Measurements from ENCODE around the gene SOHLH1. TPM values are rescaled to one million over a fixed set of nuclear protein-coding genes. Genes with fewer than 3 reads are reported as not detected.

SOHLH1 gene
- total and polyA plus RNA-seq, 2 of the 4 experiments (the other 2 are of a cell fraction), result not detected

GRCh38 chr9:135687216-135687615 lies 12.1 kb downstream of the SOHLH1 start:
- Histone ChIP-seq H2BK20ac (ENCODE audit: low read depth, low read length) (no peak overlapping the region), H2AK5ac (ENCODE audit: low read depth, low read length) (no peak overlapping the region), H4K20me1 (ENCODE audit: insufficient read depth, low read length) (no peaks in the 10 kb centered on the region), H3K4me1 (ENCODE audit: control insufficient read depth, insufficient read depth, low read length) (no peaks in the 10 kb centered on the region), H2BK15ac (ENCODE audit: low read depth, low read length) (no peak overlapping the region), H4K5ac (ENCODE audit: low read depth, low read length) (no peak overlapping the region), H3K18ac (ENCODE audit: low read depth, low read length) (no peak overlapping the region), H2BK5ac (ENCODE audit: low read depth, low read length, poor library complexity, severe bottlenecking) (no peak overlapping the region), H3K4ac (ENCODE audit: low read depth, low read length) (no peak overlapping the region), H3K14ac (replicated peaks; ENCODE audit: low read depth, low read length) (no peak overlapping the region), H4K91ac (ENCODE audit: insufficient read depth, low read depth, low read length) (no peak overlapping the region), H3K9ac (ENCODE audit: low read depth, low read length) (no peak overlapping the region), H3K9me3 (ENCODE audit: control insufficient read depth, insufficient read depth, low read length) (no peaks in the 10 kb centered on the region), H3K79me1 (ENCODE audit: low read depth in 1 of 2, low read length in 2 of 2) (no peaks in the 10 kb centered on the region), H3K56ac (ENCODE audit: extremely low read depth, insufficient read depth, low read length) (no peak overlapping the region), H3K23ac (ENCODE audit: low read depth, low read length) (no peak overlapping the region), H3K9me1 (ENCODE audit: insufficient read depth, low read length) (peaks cover 4% of the 10 kb centered on the region; the same call in 1 of the 2 replicates), H2AK9ac (replicated peaks; ENCODE audit: low read depth, low read length, poor library complexity) (no peak overlapping the region), H3K4me2 (ENCODE audit: low read depth, low read length) (no peak overlapping the region), H3K27me3 (ENCODE audit: control insufficient read depth, insufficient read depth, low read length) (no peaks in the 10 kb centered on the region; the same call in 1 of the 2 replicates), H3K27ac (ENCODE audit: insufficient read depth, low read length) (no peak overlapping the region), H3K36me3 (ENCODE audit: control insufficient read depth, insufficient read depth, low read length) (no peaks in the 10 kb centered on the region), H2AFZ (replicated peaks; ENCODE audit: low read length, poor library complexity) (no peak overlapping the region), H4K8ac (ENCODE audit: low read depth in 2 of 2, low read length in 2 of 2) (no peak overlapping the region), H2BK120ac (ENCODE audit: low read depth, low read length) (no peak overlapping the region), H3K4me3 (ENCODE audit: insufficient read depth, low read depth, low read length) (no peak overlapping the region)
- in situ Hi-C loops (cut with MboI; ENCODE audit: low sequenced_read_pairs) (no loop called here), intact Hi-C loops (cut with micrococcal nuclease) (no loop called here), dilution Hi-C loops (cut with HindIII; ENCODE audit: low sequenced_read_pairs, unreplicated experiment) (no loop called here)
- TF ChIP-seq MAZ (IDR thresholded peaks at IDR 0.05; ENCODE audit: borderline replicate concordance, low read depth, low read length), result no peak
- no peak for TF ChIP-seq FOS (IDR thresholded peaks at IDR 0.05; ENCODE audit: low read depth, low read length)
- no peak for TF ChIP-seq RCOR1 (IDR thresholded peaks at IDR 0.05; ENCODE audit: insufficient replicate concordance, low read length)
- TF ChIP-seq NFE2L2 (IDR thresholded peaks at IDR 0.05; ENCODE audit: low read depth, low read length), result no peak
- TF ChIP-seq RAD21 (IDR thresholded peaks at IDR 0.05; ENCODE audit: low read length), result no peak
- no peak for TF ChIP-seq RFX5 (IDR thresholded peaks at IDR 0.05; ENCODE audit: low read depth, low read length)
- no peak for TF ChIP-seq BHLHE40 (IDR thresholded peaks at IDR 0.05; ENCODE audit: low read depth, low read length)
- TF ChIP-seq, protein P1, sequence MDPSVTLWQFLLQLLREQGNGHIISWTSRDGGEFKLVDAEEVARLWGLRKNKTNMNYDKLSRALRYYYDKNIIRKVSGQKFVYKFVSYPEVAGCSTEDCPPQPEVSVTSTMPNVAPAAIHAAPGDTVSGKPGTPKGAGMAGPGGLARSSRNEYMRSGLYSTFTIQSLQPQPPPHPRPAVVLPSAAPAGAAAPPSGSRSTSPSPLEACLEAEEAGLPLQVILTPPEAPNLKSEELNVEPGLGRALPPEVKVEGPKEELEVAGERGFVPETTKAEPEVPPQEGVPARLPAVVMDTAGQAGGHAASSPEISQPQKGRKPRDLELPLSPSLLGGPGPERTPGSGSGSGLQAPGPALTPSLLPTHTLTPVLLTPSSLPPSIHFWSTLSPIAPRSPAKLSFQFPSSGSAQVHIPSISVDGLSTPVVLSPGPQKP (IDR thresholded peaks at IDR 0.05; ENCODE audit: borderline replicate concordance, low read depth, low read length), result no peak
- TF ChIP-seq CEBPB (IDR thresholded peaks at IDR 0.05; ENCODE audit: low read depth, low read length), result no peak
- TF ChIP-seq SMC3 (IDR thresholded peaks at IDR 0.05; ENCODE audit: low read depth, low read length), result no peak
- no peak for TF ChIP-seq POLR2A (IDR thresholded peaks at IDR 0.05; ENCODE audit: low read depth, low read length)
- no peak for TF ChIP-seq MAFK (IDR thresholded peaks at IDR 0.05; ENCODE audit: low read depth, low read length)
- TF ChIP-seq, protein P2, sequence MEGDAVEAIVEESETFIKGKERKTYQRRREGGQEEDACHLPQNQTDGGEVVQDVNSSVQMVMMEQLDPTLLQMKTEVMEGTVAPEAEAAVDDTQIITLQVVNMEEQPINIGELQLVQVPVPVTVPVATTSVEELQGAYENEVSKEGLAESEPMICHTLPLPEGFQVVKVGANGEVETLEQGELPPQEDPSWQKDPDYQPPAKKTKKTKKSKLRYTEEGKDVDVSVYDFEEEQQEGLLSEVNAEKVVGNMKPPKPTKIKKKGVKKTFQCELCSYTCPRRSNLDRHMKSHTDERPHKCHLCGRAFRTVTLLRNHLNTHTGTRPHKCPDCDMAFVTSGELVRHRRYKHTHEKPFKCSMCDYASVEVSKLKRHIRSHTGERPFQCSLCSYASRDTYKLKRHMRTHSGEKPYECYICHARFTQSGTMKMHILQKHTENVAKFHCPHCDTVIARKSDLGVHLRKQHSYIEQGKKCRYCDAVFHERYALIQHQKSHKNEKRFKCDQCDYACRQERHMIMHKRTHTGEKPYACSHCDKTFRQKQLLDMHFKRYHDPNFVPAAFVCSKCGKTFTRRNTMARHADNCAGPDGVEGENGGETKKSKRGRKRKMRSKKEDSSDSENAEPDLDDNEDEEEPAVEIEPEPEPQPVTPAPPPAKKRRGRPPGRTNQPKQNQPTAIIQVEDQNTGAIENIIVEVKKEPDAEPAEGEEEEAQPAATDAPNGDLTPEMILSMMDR (conservative IDR thresholded peaks at IDR 0.05; ENCODE audit: low read depth, low read length), result no peak
- TF ChIP-seq CHD1 (IDR thresholded peaks at IDR 0.05; ENCODE audit: low read depth, low read length), result no peak
- TF ChIP-seq MXI1 (IDR thresholded peaks at IDR 0.05; ENCODE audit: borderline replicate concordance, low read depth, low read length), result no peak
- no peak for ATAC-seq (ENCODE audit: low read depth)
- POLR2A ChIA-PET (ENCODE audit: unreplicated experiment), result no interaction called here
- no peak for DNase-seq
- no TSS peak for BruUV-seq (replicated peaks)
- 84% methylated on average over 10 of the region's 15 CpGs; no CpG with 5 or more reads in 1 of the 2 experiments for WGBS, 2 experiments (ENCODE audit: extremely low coverage in 2 of 2, insufficient read length in 1 of 2)
- CTCF ChIA-PET, result no interaction called here
